ENCODE data around the gene LMO7. TPM values are rescaled to one million over a fixed set of nuclear protein-coding genes. Genes with fewer than 3 reads are reported as not detected.

The LMO7 gene
- total RNA-seq, 1 experiment from 2014 or later = 105 TPM

DNA sequence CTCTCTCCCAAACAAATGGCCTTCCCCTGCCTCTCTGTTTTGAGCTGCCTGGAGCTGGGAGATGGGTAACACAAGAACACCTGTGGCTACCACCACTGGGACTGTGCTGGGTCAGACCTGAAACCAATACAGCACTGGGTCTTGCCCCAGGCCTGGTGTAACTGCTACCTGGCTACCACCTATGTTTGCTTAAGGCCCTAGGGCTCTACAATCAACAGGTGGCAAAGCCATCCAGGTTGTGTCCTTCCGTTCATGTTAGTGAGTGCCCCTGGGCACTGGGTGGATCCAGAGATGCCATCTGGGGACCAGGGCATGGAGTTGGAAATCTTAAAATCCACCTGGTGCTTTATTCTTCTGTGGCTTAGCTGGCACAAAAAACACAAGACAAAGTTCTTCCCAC, 18.9 kb upstream of the LMO7 start:
- Mint-ChIP-seq H3K27ac (ENCODE audit: unreplicated experiment) (no peak overlapping the region), H3K4me1 (ENCODE audit: low read depth, unreplicated experiment) (no peaks in the 10 kb centered on the region), H3K4me3 (ENCODE audit: low read depth, unreplicated experiment) (no peak overlapping the region), H3K36me3 (ENCODE audit: insufficient read depth, unreplicated experiment) (no peaks in the 10 kb centered on the region), H3K9me3 (ENCODE audit: low read depth, unreplicated experiment) (no peaks in the 10 kb centered on the region), H3K27me3 (ENCODE audit: unreplicated experiment) (no peaks in the 10 kb centered on the region)
- CTCF ChIA-PET = no interaction called here
- no peak for DNase-seq
- TF ChIP-seq, protein P1, sequence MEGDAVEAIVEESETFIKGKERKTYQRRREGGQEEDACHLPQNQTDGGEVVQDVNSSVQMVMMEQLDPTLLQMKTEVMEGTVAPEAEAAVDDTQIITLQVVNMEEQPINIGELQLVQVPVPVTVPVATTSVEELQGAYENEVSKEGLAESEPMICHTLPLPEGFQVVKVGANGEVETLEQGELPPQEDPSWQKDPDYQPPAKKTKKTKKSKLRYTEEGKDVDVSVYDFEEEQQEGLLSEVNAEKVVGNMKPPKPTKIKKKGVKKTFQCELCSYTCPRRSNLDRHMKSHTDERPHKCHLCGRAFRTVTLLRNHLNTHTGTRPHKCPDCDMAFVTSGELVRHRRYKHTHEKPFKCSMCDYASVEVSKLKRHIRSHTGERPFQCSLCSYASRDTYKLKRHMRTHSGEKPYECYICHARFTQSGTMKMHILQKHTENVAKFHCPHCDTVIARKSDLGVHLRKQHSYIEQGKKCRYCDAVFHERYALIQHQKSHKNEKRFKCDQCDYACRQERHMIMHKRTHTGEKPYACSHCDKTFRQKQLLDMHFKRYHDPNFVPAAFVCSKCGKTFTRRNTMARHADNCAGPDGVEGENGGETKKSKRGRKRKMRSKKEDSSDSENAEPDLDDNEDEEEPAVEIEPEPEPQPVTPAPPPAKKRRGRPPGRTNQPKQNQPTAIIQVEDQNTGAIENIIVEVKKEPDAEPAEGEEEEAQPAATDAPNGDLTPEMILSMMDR (IDR thresholded peaks at IDR 0.05; ENCODE audit: unreplicated experiment) = no peak
- no TSS peak for BruUV-seq (replicated peaks)
- intact Hi-C loops (cut with micrococcal nuclease; ENCODE audit: unreplicated experiment) = no loop called here

DNA sequence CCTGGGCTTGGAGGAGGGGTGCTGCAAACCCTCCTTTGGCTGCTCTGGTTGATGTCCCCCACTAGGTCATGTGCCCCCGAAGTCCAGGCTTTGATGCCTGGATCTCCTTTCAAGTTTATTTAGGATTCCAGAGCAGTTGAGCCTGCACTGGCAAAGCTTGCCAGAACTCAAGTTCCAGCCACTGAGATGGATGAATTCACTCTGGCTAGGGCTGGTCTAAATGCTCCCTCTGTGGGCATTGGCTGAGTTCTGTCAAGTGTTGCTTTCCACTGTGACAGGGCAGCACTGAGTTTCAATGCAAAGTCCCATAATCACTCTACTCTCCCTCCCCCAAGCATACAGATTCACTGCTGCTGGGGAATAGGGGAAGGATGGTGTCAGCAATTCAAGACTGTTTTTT, 17.8 kb upstream of the LMO7 start:
- CTCF ChIA-PET = no interaction called here
- DNase-seq = no peak
- no peaks in the 10 kb centered on the region for H3K36me3 Mint-ChIP-seq (ENCODE audit: insufficient read depth, unreplicated experiment)
- no peak overlapping the region for H3K27ac Mint-ChIP-seq (ENCODE audit: unreplicated experiment)
- H3K9me3 Mint-ChIP-seq (ENCODE audit: low read depth, unreplicated experiment) = no peaks in the 10 kb centered on the region
- H3K27me3 Mint-ChIP-seq (ENCODE audit: unreplicated experiment) = no peaks in the 10 kb centered on the region
- H3K4me3 Mint-ChIP-seq (ENCODE audit: low read depth, unreplicated experiment) = no peak overlapping the region
- H3K4me1 Mint-ChIP-seq (ENCODE audit: low read depth, unreplicated experiment) = no peaks in the 10 kb centered on the region
- BruUV-seq (replicated peaks) = no TSS peak
- TF ChIP-seq, protein P1 (IDR thresholded peaks at IDR 0.05; ENCODE audit: unreplicated experiment) = no peak
- intact Hi-C loops (cut with micrococcal nuclease; ENCODE audit: unreplicated experiment) = no loop called here

DNA sequence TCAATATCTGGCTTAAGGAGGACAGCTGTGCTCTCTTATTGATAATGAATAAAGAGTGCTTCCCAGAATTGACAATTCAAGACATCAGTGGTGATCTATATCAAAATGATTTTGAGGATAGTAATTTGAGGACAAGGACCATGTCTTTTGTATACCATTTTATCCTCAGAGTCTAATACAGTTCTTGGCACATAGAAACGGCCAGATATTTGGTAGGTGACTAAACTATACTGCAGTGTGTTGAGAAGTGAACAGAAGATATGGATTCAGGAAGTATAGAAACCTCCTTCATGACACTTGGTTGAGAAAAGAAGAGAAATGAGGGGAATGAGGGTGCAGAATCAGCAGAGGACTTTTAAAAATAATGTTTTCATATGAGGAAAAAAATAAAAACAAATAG, 16.1 kb upstream of the LMO7 start:
- CTCF ChIA-PET = no interaction called here
- intact Hi-C loops (cut with micrococcal nuclease; ENCODE audit: unreplicated experiment) = no loop called here
- no TSS peak for BruUV-seq (replicated peaks)
- H3K4me3 Mint-ChIP-seq (ENCODE audit: low read depth, unreplicated experiment) = no peak overlapping the region
- H3K36me3 Mint-ChIP-seq (ENCODE audit: insufficient read depth, unreplicated experiment) = no peaks in the 10 kb centered on the region
- no peak overlapping the region for H3K27ac Mint-ChIP-seq (ENCODE audit: unreplicated experiment)
- H3K27me3 Mint-ChIP-seq (ENCODE audit: unreplicated experiment) = no peaks in the 10 kb centered on the region
- TF ChIP-seq, protein P1 (IDR thresholded peaks at IDR 0.05; ENCODE audit: unreplicated experiment) = no peak
- no peak for DNase-seq
- H3K4me1 Mint-ChIP-seq (ENCODE audit: low read depth, unreplicated experiment) = no peaks in the 10 kb centered on the region
- H3K9me3 Mint-ChIP-seq (ENCODE audit: low read depth, unreplicated experiment) = no peaks in the 10 kb centered on the region

DNA sequence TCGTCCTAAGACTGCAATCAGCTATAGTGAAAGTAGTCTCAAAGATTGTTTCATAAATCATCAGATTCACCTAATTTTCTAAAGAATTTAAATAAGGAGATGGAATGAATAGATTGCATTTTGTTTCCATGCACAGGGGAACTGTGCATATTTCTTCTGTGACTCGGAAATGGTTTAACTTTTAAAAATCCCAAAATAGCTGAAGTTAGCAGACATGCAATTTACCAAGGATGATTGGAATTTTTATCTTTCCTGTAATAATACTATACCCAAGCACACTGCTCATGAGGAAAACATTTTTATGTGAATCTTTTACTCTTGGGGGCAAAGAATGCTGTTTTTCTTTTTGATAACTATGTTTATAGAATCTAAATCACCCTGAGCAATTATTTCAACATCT, 15.0 kb upstream of the LMO7 start:
- Mint-ChIP-seq H3K36me3 (ENCODE audit: insufficient read depth, unreplicated experiment) (no peaks in the 10 kb centered on the region), H3K4me1 (ENCODE audit: low read depth, unreplicated experiment) (no peaks in the 10 kb centered on the region), H3K4me3 (ENCODE audit: low read depth, unreplicated experiment) (no peak overlapping the region), H3K27ac (ENCODE audit: unreplicated experiment) (no peak overlapping the region), H3K9me3 (ENCODE audit: low read depth, unreplicated experiment) (no peaks in the 10 kb centered on the region), H3K27me3 (ENCODE audit: unreplicated experiment) (no peaks in the 10 kb centered on the region)
- TF ChIP-seq, protein P1 (IDR thresholded peaks at IDR 0.05; ENCODE audit: unreplicated experiment) = no peak
- no TSS peak for BruUV-seq (replicated peaks)
- intact Hi-C loops (cut with micrococcal nuclease; ENCODE audit: unreplicated experiment) = no loop called here
- CTCF ChIA-PET = no interaction called here
- DNase-seq = no peak

DNA sequence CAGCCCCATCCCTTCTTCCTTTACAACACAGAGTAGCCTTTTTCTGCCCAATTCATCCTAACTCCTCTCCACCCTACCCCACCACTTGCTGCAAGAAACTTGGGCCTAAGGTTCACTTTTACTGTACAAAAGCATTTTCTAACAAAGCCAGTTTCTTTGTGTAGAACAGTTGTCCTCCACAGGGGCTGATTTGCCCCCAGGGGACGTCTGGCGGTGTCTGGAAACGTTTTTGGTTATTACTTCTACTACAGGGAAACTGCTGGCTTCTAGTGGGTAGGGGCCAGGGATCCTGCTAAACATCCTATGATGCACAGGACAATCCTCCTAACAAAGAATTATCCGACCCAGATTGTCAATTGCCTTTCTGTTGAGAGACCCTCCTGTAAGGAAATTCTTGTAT, 7.3 kb upstream of the LMO7 start:
- Mint-ChIP-seq H3K27ac (ENCODE audit: unreplicated experiment) (no peak overlapping the region), H3K4me3 (ENCODE audit: low read depth, unreplicated experiment) (no peak overlapping the region), H3K9me3 (ENCODE audit: low read depth, unreplicated experiment) (no peaks in the 10 kb centered on the region), H3K4me1 (ENCODE audit: low read depth, unreplicated experiment) (no peaks in the 10 kb centered on the region), H3K36me3 (ENCODE audit: insufficient read depth, unreplicated experiment) (no peaks in the 10 kb centered on the region), H3K27me3 (ENCODE audit: unreplicated experiment) (no peaks in the 10 kb centered on the region)
- no TSS peak for BruUV-seq (replicated peaks)
- DNase-seq = no peak
- TF ChIP-seq, protein P1 (IDR thresholded peaks at IDR 0.05; ENCODE audit: unreplicated experiment) = no peak
- intact Hi-C loops (cut with micrococcal nuclease; ENCODE audit: unreplicated experiment) = no loop called here
- CTCF ChIA-PET = no interaction called here
